Loucy (cell line): ENCODE results near the gene PRKACA.

Source experiments
- EZH2phosphoT487 ChIP-seq: fragments of 200-600 bp; IDR thresholded peaks from 2 replicates; pipeline ENCODE4 v1.6.1; 2018; ENCODE audit warnings: antibody characterized with exemption, mild to moderate bottlenecking, moderate library complexity, borderline replicate concordance
- TF ChIP-seq, protein P1 (sequence below): fragments of 200-600 bp; sonication (generic); conservative IDR thresholded peaks from 2 replicates; pipeline ENCODE4 v1.5.1; 2014; ENCODE audit warnings: mild to moderate bottlenecking, antibody characterized with exemption, low read length

GRCh38 chr19:14150041-14150769, 32.6 kb upstream of the PRKACA start:
- TF ChIP-seq, protein P1, sequence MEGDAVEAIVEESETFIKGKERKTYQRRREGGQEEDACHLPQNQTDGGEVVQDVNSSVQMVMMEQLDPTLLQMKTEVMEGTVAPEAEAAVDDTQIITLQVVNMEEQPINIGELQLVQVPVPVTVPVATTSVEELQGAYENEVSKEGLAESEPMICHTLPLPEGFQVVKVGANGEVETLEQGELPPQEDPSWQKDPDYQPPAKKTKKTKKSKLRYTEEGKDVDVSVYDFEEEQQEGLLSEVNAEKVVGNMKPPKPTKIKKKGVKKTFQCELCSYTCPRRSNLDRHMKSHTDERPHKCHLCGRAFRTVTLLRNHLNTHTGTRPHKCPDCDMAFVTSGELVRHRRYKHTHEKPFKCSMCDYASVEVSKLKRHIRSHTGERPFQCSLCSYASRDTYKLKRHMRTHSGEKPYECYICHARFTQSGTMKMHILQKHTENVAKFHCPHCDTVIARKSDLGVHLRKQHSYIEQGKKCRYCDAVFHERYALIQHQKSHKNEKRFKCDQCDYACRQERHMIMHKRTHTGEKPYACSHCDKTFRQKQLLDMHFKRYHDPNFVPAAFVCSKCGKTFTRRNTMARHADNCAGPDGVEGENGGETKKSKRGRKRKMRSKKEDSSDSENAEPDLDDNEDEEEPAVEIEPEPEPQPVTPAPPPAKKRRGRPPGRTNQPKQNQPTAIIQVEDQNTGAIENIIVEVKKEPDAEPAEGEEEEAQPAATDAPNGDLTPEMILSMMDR, result no peak
- TF ChIP-seq EZH2phosphoT487, result no peak
